K562 (cell line): ENCODE data around the gene ILKAP. TPM values are rescaled to one million over a fixed set of nuclear protein-coding genes. Genes with fewer than 3 reads are reported as not detected.

Experiments
- ZBTB40 ChIP-seq, 2 experiments: fragments of 450-650 bp in 1 of 2; sonication (generic) in 1 of 2; formaldehyde crosslinking in 1 of 2; IDR thresholded peaks; 2 replicates each; pipeline versions ENCODE4 v1.7.1 to v1.9.0; 2016 to 2022; ENCODE audit warnings: inconsistent platforms in 1 of 2, mild to moderate bottlenecking in 1 of 2, missing genetic modification reagents in 1 of 2
- polyA plus RNA-seq, 8 experiments: library from polyadenylated mRNA; depleted of rRNA in 4 of 8; stranded (reverse) in 5 of 8; unstranded in 3 of 8; fragments of >200 nt; fragmentation: Nextera tagmentation in 2 of 8; fragmentation: Illumina TruSeq in 1 of 8; extraction: Ambion mirVana in 2 of 8; extraction: Trizol in 1 of 8; gene quantifications; 2 replicates each; pipeline versions ENCODE4 v1.2.1 to v1.2.3, GENCODE V29; 2011 to 2014; ENCODE audit warnings: inconsistent platforms in 1 of 8, missing spikeins in 1 of 8
- total RNA-seq, 7 experiments: library from RNA; depleted of rRNA in 6 of 7; stranded (reverse); fragments of >200 nt in 6 of 7; fragmentation: Illumina TruSeq in 2 of 7; extraction: Trizol in 2 of 7; gene quantifications; 2 replicates each; pipeline versions ENCODE4 v1.2.1 to v1.2.3, GENCODE V29; 2011 to 2021; ENCODE audit warnings: low replicate concordance in 1 of 7

ILKAP gene
- total and polyA plus RNA-seq, 9 of the 15 experiments (the other 6 are each of a cell fraction or from before 2014, with no cell fraction given): 3.1 to 43.9 (median 20.7) TPM

GRCh38 chr2:238243496-238244076 is 40.1 kb upstream of the ILKAP start (continued):
- TF ChIP-seq ZBTB40 (IDR thresholded peaks at IDR 0.05): no peak
- TF ChIP-seq ZBTB40 (CRISPR knock-in tag; IDR thresholded peaks at IDR 0.05): no peak
